ENCODE data around the gene CA10.

DNA sequence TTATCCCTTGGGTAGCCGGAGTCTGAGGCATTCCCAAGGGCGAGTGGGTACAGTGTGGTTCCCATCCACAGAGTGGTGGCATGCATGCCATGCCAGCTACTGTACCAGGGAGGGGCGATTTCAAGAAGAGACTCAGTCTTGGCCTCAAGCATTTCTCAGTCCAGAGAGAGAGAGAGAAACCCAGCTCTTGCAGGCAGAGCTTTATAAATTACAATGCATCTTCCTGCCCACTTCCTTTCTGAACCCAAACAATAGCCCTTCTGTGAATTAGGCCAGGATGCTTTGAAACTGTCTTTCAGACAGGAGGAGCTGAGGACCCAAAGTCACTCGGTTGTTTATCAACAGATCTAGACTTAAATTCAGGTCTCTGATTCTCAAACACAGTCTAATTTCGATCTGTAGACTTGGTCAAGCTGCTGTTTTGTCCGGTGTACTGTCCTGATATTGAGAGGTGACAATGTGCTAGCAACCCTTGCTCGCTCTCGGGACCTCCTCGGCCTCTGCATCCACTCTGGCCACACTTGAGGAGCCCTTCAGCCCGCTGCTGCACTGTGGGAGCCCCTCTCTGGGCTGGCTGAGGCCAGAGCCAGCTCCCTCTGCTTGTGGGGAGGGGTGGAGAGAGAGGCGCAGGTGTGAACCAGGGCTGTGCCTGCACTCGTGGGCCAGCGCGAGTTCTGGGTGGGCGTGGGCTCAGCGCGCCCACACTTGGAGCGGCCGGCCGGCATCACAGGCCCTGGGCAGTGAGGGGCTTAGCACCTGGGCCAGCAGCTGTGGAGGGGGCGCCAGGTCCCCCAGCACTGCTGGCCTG lies 490.2 kb downstream of the CA10 start:
- TF ChIP-seq POLR2A (IDR thresholded peaks at IDR 0.05; ENCODE audit: low read depth, low read length), result no peak
- no peak for TF ChIP-seq TAF1 (IDR thresholded peaks at IDR 0.05; ENCODE audit: borderline replicate concordance, low read depth, low read length)
- no peak for TF ChIP-seq POLR2AphosphoS5 (IDR thresholded peaks at IDR 0.05; ENCODE audit: low read depth, low read length)
